Activated B cell treated with CpG ODN at 0.5 μM for 24 hours (primary cell): Measurements from ENCODE around the gene CTSD. TPM values are rescaled to one million over a fixed set of nuclear protein-coding genes. Genes with fewer than 3 reads are reported as not detected.

Experiments used
- ATAC-seq: fragments of 200-7000 bp; cut with Tn5 transposase; one replicate; pipeline ENCODE4 v1.10.0; 2021; ENCODE audit warnings: low read depth, mild to moderate bottlenecking, moderate library complexity
- CTCF ChIA-PET: fragments of 350-600 bp; sonication (Branson Sonifier 250); formaldehyde crosslinking; loops from one replicate; lab custom pipeline; 2021; ENCODE audit warnings: antibody characterized with exemption; lab: Charles Lee
- POLR2A ChIA-PET: fragments of 350-600 bp; sonication (Branson Sonifier 250); formaldehyde crosslinking; loops from one replicate; lab custom pipeline; 2021; ENCODE audit warnings: antibody characterized with exemption; lab: Charles Lee
- DNase-seq: peaks from one replicate; pipeline ENCODE4 v3.0.0; 2022
- H3K27ac Mint-ChIP-seq: one replicate; pipeline ENCODE4 v1.8.0; 2020; ENCODE audit warnings: mixed read lengths
- H3K27me3 Mint-ChIP-seq: one replicate; pipeline ENCODE4 v1.8.0; 2021; ENCODE audit warnings: mixed read lengths
- H3K36me3 Mint-ChIP-seq: one replicate; pipeline ENCODE4 v1.8.0; 2021; ENCODE audit warnings: low read depth, mixed read lengths
- H3K4me1 Mint-ChIP-seq: one replicate; pipeline ENCODE4 v1.8.0; 2021; ENCODE audit warnings: mixed read lengths
- H3K4me3 Mint-ChIP-seq: one replicate; pipeline ENCODE4 v1.8.0; 2020; ENCODE audit warnings: mild to moderate bottlenecking, mixed read lengths
- H3K9me3 Mint-ChIP-seq: one replicate; pipeline ENCODE4 v1.8.0; 2020; ENCODE audit warnings: mixed read lengths
- CTCF ChIP-seq: fragments of 200-600 bp; IDR thresholded peaks from one replicate; pipeline ENCODE4 v1.8.0; 2022; ENCODE audit warnings: antibody characterized with exemption, mild to moderate bottlenecking
- intact Hi-C: fragments of 100-400 bp; cut with micrococcal nuclease; formaldehyde crosslinking; loops from one replicate; pipeline ENCODE4 v1.15.1; 2024
- total RNA-seq: library from RNA; stranded (reverse); gene quantifications from 2 replicates; pipeline ENCODE4 v1.2.3, GENCODE V29; 2022

The CTSD gene
- total RNA-seq, 1 donor from 2014 or later, result 33.2 TPM

GRCh38 chr11:1751531-1751921, 12.2 kb downstream of the CTSD start:
- no peak overlapping the region for H3K27ac Mint-ChIP-seq
- H3K27me3 Mint-ChIP-seq, result peaks cover 15% of the 10 kb centered on the region
- ChIA-PET CTCF (no interaction called here), POLR2A (no interaction called here)
- TF ChIP-seq CTCF, result no peak
- no peaks in the 10 kb centered on the region for H3K9me3 Mint-ChIP-seq
- peaks cover 10% of the 10 kb centered on the region for H3K4me1 Mint-ChIP-seq
- no peak for ATAC-seq
- H3K4me3 Mint-ChIP-seq, result no peak overlapping the region
- no peak for DNase-seq
- intact Hi-C loops, result no loop called here
- peaks cover 15% of the 10 kb centered on the region for H3K36me3 Mint-ChIP-seq

- intact Hi-C loops, result no loop called here
- no peak for DNase-seq
- Mint-ChIP-seq H3K27me3 (peaks cover 15% of the 10 kb centered on the region), H3K9me3 (no peaks in the 10 kb centered on the region), H3K27ac (no peak overlapping the region), H3K4me3 (no peak overlapping the region), H3K36me3 (peaks cover 15% of the 10 kb centered on the region), H3K4me1 (peaks cover 10% of the 10 kb centered on the region)
- no peak for TF ChIP-seq CTCF
- ChIA-PET POLR2A (no interaction called here), CTCF (no interaction called here)
- ATAC-seq, result no peak
Observed at GRCh38 chr11:1750840-1751530, 12.7 kb downstream of the CTSD start.

- no peak within 1 kb of the TSS for H3K27ac Mint-ChIP-seq
- peaks cover 8% of the 10 kb centered on the region for H3K4me1 Mint-ChIP-seq
- peaks cover 2% of the 10 kb centered on the region for H3K9me3 Mint-ChIP-seq
- intact Hi-C loops, result no loop called here
- peaks cover 15% of the 10 kb centered on the region for H3K27me3 Mint-ChIP-seq
- no peak within 1 kb of the TSS for H3K4me3 Mint-ChIP-seq
- TF ChIP-seq CTCF, result no peak
- no peak for ATAC-seq
- CTCF ChIA-PET, result no interaction called here
- POLR2A ChIA-PET, result no interaction called here
- H3K36me3 Mint-ChIP-seq, result peaks cover 11% of the 10 kb centered on the region
- DNase-seq, result no peak
Observed at GRCh38 chr11:1750481-1750839, 13.3 kb downstream of the CTSD start, which contains the start of gene IFITM10. Gene IFITM10 (minus strand): TSS chr11:1750595. CDS start chr11:1750442, 153 bp downstream.

GRCh38 chr11:1749395-1750351, 14.1 kb downstream of the CTSD start:
- Mint-ChIP-seq H3K9me3 (peaks cover 4% of the 10 kb centered on the region), H3K36me3 (peaks cover 8% of the 10 kb centered on the region), H3K27me3 (peaks cover 15% of the 10 kb centered on the region), H3K27ac (no peak overlapping the region), H3K4me3 (no peak overlapping the region), H3K4me1 (peaks cover 8% of the 10 kb centered on the region)
- no peak for ATAC-seq
- no peak for DNase-seq
- ChIA-PET CTCF (no interaction called here), POLR2A (no interaction called here)
- intact Hi-C loops, result no loop called here
- no peak for TF ChIP-seq CTCF
